Activated B cell treated with CpG ODN at 0.5 μM for 24 hours (primary cell): ENCODE measurements around the gene MET. TPM values are rescaled to one million over a fixed set of nuclear protein-coding genes. Genes with fewer than 3 reads are reported as not detected.
A peak's percentile ranks its signal among the peaks of the same experiment; 100 is the strongest.

Experiments
- ATAC-seq: fragments of 200-7000 bp; cut with Tn5 transposase; one replicate; pipeline ENCODE4 v1.10.0; 2021; ENCODE audit warnings: low read depth, mild to moderate bottlenecking, moderate library complexity
- CTCF ChIA-PET: fragments of 350-600 bp; sonication (Branson Sonifier 250); formaldehyde crosslinking; loops from one replicate; lab custom pipeline; 2021; ENCODE audit warnings: antibody characterized with exemption; lab: Charles Lee
- POLR2A ChIA-PET: fragments of 350-600 bp; sonication (Branson Sonifier 250); formaldehyde crosslinking; loops from one replicate; lab custom pipeline; 2021; ENCODE audit warnings: antibody characterized with exemption; lab: Charles Lee
- DNase-seq: peaks from one replicate; pipeline ENCODE4 v3.0.0; 2022
- H3K27ac Mint-ChIP-seq: one replicate; pipeline ENCODE4 v1.8.0; 2020; ENCODE audit warnings: mixed read lengths
- H3K27me3 Mint-ChIP-seq: one replicate; pipeline ENCODE4 v1.8.0; 2021; ENCODE audit warnings: mixed read lengths
- H3K36me3 Mint-ChIP-seq: one replicate; pipeline ENCODE4 v1.8.0; 2021; ENCODE audit warnings: low read depth, mixed read lengths
- H3K4me1 Mint-ChIP-seq: one replicate; pipeline ENCODE4 v1.8.0; 2021; ENCODE audit warnings: mixed read lengths
- H3K4me3 Mint-ChIP-seq: one replicate; pipeline ENCODE4 v1.8.0; 2020; ENCODE audit warnings: mild to moderate bottlenecking, mixed read lengths
- H3K9me3 Mint-ChIP-seq: one replicate; pipeline ENCODE4 v1.8.0; 2020; ENCODE audit warnings: mixed read lengths
- CTCF ChIP-seq: fragments of 200-600 bp; IDR thresholded peaks from one replicate; pipeline ENCODE4 v1.8.0; 2022; ENCODE audit warnings: antibody characterized with exemption, mild to moderate bottlenecking
- intact Hi-C: fragments of 100-400 bp; cut with micrococcal nuclease; formaldehyde crosslinking; loops from one replicate; pipeline ENCODE4 v1.15.1; 2024
- total RNA-seq: library from RNA; stranded (reverse); gene quantifications from 2 replicates; pipeline ENCODE4 v1.2.3, GENCODE V29; 2022

The MET gene
- total RNA-seq, 1 donor from 2014 or later, result 1.1 TPM

GRCh38 chr7:116837586-116837985 lies 165.6 kb downstream of the MET start:
- Mint-ChIP-seq H3K4me3 (no peak overlapping the region), H3K27ac (no peak overlapping the region), H3K27me3 (peaks cover 9% of the 10 kb centered on the region), H3K9me3 (no peaks in the 10 kb centered on the region), H3K4me1 (peaks cover 16% of the 10 kb centered on the region), H3K36me3 (no peaks in the 10 kb centered on the region)
- TF ChIP-seq CTCF, result no peak
- POLR2A ChIA-PET, result no interaction called here
- intact Hi-C loops, result no loop called here
- ATAC-seq, result no peak
- no peak for DNase-seq
- CTCF ChIA-PET, result no interaction called here

GRCh38 chr7:116840256-116840655 lies 168.3 kb downstream of the MET start:
- ChIA-PET POLR2A (no interaction called here), CTCF (no interaction called here)
- H3K4me1 Mint-ChIP-seq, result peaks cover 28% of the 10 kb centered on the region
- no peaks in the 10 kb centered on the region for H3K9me3 Mint-ChIP-seq
- H3K36me3 Mint-ChIP-seq, result no peaks in the 10 kb centered on the region
- intact Hi-C loops, result no loop called here
- ATAC-seq, result no peak
- peaks cover 2% of the 10 kb centered on the region for H3K27me3 Mint-ChIP-seq
- no peak overlapping the region for H3K4me3 Mint-ChIP-seq
- no peak for TF ChIP-seq CTCF
- H3K27ac Mint-ChIP-seq, result no peak overlapping the region
- DNase-seq, result no peak

- no peak for ATAC-seq
- ChIA-PET POLR2A (no interaction called here), CTCF (no interaction called here)
- no peak overlapping the region for H3K27ac Mint-ChIP-seq
- no peaks in the 10 kb centered on the region for H3K36me3 Mint-ChIP-seq
- H3K9me3 Mint-ChIP-seq, result no peaks in the 10 kb centered on the region
- peaks cover 28% of the 10 kb centered on the region for H3K4me1 Mint-ChIP-seq
- no peaks in the 10 kb centered on the region for H3K27me3 Mint-ChIP-seq
- peak overlapping the region; percentile 33 for H3K4me3 Mint-ChIP-seq
- TF ChIP-seq CTCF, result no peak
- intact Hi-C loops, result no loop called here
- no peak for DNase-seq
Observed at GRCh38 chr7:116842371-116842770, 170.4 kb downstream of the MET start.

- no peaks in the 10 kb centered on the region for H3K9me3 Mint-ChIP-seq
- DNase-seq (no peak), ATAC-seq (peak; percentile 71)
- peak overlapping the region; percentile 59 for H3K27ac Mint-ChIP-seq
- CTCF ChIA-PET, result no interaction called here
- POLR2A ChIA-PET, result no interaction called here
- no peaks in the 10 kb centered on the region for H3K36me3 Mint-ChIP-seq
- no peaks in the 10 kb centered on the region for H3K27me3 Mint-ChIP-seq
- H3K4me3 Mint-ChIP-seq, result peak overlapping the region; percentile 72
- intact Hi-C loops, result no loop called here
- TF ChIP-seq CTCF, result no peak
- H3K4me1 Mint-ChIP-seq, result peaks cover 28% of the 10 kb centered on the region
Observed at GRCh38 chr7:116843378-116843777, 171.4 kb downstream of the MET start.

Other genes with a start within 250 kb of the MET start
- gene CAV2, start 172.5 kb upstream of the MET start, total RNA-seq, result not detected in 2 replicates
- gene CAV1, start 147.2 kb upstream of the MET start, total RNA-seq, result 5.2 and 6.1 TPM in 2 replicates
- gene CAPZA2, start 190.4 kb downstream of the MET start, total RNA-seq, result 101 and 110 TPM in 2 replicates